ENCODE measurements around the gene UGT2A1.

DNA sequence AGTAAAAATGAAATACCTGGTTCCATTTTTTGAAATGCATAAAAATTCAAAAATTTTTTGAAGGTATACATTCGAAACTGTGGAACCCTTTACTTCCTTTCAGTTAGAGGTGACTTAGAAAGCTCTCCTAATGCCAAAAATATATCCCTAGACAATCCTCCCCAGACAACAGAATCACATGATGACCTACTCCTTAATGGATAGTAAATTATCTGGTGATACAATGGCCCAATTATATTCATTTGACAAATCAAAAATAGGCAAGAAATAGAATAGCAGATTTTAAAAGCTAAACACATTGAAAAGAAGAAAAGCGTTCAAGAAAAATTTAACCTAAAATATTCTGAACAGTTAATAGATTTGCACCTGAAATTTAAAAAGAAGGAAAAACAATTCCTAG lies 10.1 kb downstream of the UGT2A1 start:
- TF ChIP-seq CEBPB (IDR thresholded peaks at IDR 0.05; ENCODE audit: low read depth, low read length) (no peak), POLR2A (IDR thresholded peaks at IDR 0.05; ENCODE audit: low read depth, low read length) (no peak)
- TF ChIP-seq, protein P1, sequence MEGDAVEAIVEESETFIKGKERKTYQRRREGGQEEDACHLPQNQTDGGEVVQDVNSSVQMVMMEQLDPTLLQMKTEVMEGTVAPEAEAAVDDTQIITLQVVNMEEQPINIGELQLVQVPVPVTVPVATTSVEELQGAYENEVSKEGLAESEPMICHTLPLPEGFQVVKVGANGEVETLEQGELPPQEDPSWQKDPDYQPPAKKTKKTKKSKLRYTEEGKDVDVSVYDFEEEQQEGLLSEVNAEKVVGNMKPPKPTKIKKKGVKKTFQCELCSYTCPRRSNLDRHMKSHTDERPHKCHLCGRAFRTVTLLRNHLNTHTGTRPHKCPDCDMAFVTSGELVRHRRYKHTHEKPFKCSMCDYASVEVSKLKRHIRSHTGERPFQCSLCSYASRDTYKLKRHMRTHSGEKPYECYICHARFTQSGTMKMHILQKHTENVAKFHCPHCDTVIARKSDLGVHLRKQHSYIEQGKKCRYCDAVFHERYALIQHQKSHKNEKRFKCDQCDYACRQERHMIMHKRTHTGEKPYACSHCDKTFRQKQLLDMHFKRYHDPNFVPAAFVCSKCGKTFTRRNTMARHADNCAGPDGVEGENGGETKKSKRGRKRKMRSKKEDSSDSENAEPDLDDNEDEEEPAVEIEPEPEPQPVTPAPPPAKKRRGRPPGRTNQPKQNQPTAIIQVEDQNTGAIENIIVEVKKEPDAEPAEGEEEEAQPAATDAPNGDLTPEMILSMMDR (conservative IDR thresholded peaks at IDR 0.05; ENCODE audit: low read depth, low read length): no peak
